BLaER1 treated with 17β-estradiol and CSF1 and Interleukin-3, amounts not matched to agents 10 nM and 100 nM (cell line): ENCODE data around the gene INSR.

Experiments used
- H3K27ac ChIP-seq, 11 experiments: shearing (Covaris generic); formaldehyde crosslinking; 2 replicates each; pipeline ENCODE4 v1.8.1; 2022
- H3K27me3 ChIP-seq, 11 experiments: shearing (Covaris generic); formaldehyde crosslinking; 2 replicates each; pipeline ENCODE4 v1.8.1; 2022
- H3K36me3 ChIP-seq, 11 experiments: shearing (Covaris generic); formaldehyde crosslinking; 2 replicates each; pipeline ENCODE4 v1.8.1; 2022
- H3K4me1 ChIP-seq, 10 experiments: shearing (Covaris generic); formaldehyde crosslinking; 2 replicates each; pipeline ENCODE4 v1.8.1; 2022
- H3K4me2 ChIP-seq, 11 experiments: shearing (Covaris generic); formaldehyde crosslinking; 2 replicates each; pipeline ENCODE4 v1.8.1; 2022
- H3K4me3 ChIP-seq, 10 experiments: shearing (Covaris generic); formaldehyde crosslinking; 2 replicates each; pipeline ENCODE4 v1.8.1; 2022
- H3K9ac ChIP-seq, 11 experiments: shearing (Covaris generic); formaldehyde crosslinking; 2 replicates each; pipeline ENCODE4 v1.8.1; 2022
- H3K9me3 ChIP-seq, 11 experiments: shearing (Covaris generic); formaldehyde crosslinking; replicated peaks in 1 of 11; 2 replicates each; pipeline ENCODE4 v1.8.1; 2022
- H4K20me1 ChIP-seq, 11 experiments: shearing (Covaris generic); formaldehyde crosslinking; 2 replicates each; pipeline ENCODE4 v1.8.1; 2022
- Cebpa-rat ChIP-seq, 11 experiments: shearing (Covaris generic); IDR thresholded peaks; 2 replicates each; pipeline ENCODE4 v1.8.1; 2022

INSR gene

DNA sequence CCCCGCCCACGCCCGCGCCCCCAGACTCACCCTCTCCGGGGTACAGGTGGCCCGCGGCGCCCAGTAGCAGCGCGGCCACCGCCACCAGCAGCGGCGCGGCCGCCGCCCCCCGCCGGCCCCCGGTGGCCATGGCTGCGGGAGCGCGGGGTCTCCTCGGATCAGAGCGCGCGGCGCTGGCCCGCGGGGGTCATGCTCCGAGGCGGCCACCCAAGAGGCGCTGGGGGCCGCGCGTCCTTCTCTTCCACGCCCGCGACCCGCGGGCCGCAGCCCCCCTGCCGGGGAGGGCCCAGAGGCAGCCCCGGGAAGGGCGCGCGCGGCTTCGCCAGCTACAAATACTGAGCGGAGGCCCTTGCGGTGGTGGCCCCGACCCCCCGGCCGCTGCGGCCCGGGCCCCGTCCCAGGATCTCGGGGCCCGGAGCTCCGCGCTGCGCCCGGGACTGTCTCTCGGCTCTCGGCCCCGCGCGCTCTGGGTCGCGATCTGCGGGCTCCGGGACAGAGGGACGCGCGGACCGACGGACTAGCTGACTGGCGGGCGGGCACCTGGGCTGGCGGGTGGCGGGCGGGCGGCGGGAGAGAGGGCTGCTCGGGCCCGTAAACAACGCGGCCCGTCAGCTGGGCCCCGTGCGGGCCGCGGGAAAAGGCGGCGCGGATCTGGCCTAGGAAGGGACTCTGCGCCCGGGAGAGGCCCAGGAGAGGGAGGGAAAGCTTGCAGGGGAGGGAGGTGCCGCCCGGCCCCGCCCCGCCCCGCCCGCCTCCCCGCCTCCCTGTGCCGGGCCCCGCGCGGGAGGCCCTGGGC, at the start of gene INSR:
TSS of gene INSR (minus strand) at position 653 of the 796 bp plus-strand sequence. CDS start at position 130, 523 bp downstream.
- peaks cover 0 to 16% (median 2%) of the 10 kb centered on the region in 11 experiments; a peak in 6 of 22 replicates for H3K36me3 ChIP-seq
- H3K27me3 ChIP-seq = no peaks in the 10 kb centered on the region
- peak within 1 kb of the TSS; percentile 88 to 99 (median 98) for H3K27ac ChIP-seq
- H3K4me2 ChIP-seq = peak within 1 kb of the TSS; percentile 84 to 98 (median 93)
- peaks cover 26 to 46% (median 36%) of the 10 kb centered on the region in 11 experiments; a peak in 21 of 22 replicates for H4K20me1 ChIP-seq
- peak within 1 kb of the TSS; percentile 90 to 100 (median 100) for H3K4me3 ChIP-seq
- H3K4me1 ChIP-seq = peaks cover 40 to 55% (median 50%) of the 10 kb centered on the region in 10 experiments
- no peak for TF ChIP-seq Cebpa-rat (IDR thresholded peaks at IDR 0.05)
- H3K9me3 ChIP-seq = no peaks in the 10 kb centered on the region
- peak within 1 kb of the TSS; percentile 92 to 100 (median 99) for H3K9ac ChIP-seq

- H3K4me2 ChIP-seq = peak overlapping the region; percentile 10 to 97 (median 82); a peak in 19 of 22 replicates
- no peak overlapping the region for H3K4me3 ChIP-seq
- peaks cover 54 to 98% (median 96%) of the 10 kb centered on the region in 10 experiments for H3K4me1 ChIP-seq
- H4K20me1 ChIP-seq = peaks cover 0 to 4% (median 0%) of the 10 kb centered on the region in 11 experiments; a peak in 4 of 22 replicates
- peak overlapping the region in 8 of 11 experiments; percentile 27 to 99 (median 96); a peak in 14 of 22 replicates for H3K27ac ChIP-seq
- no peaks in the 10 kb centered on the region for H3K9me3 ChIP-seq
- H3K27me3 ChIP-seq = peaks cover 0 to 62% (median 0%) of the 10 kb centered on the region in 11 experiments; a peak in 4 of 22 replicates
- no peaks in the 10 kb centered on the region for H3K36me3 ChIP-seq
- TF ChIP-seq Cebpa-rat (IDR thresholded peaks at IDR 0.05) = no peak
- H3K9ac ChIP-seq = peak overlapping the region in 5 of 11 experiments; percentile 11 to 76 (median 31); a peak in 8 of 22 replicates
Measured at GRCh38 chr19:7342143-7342542, 47.9 kb upstream of the INSR start.

- Histone ChIP-seq H3K4me3 (no peak overlapping the region), H3K27ac (peak overlapping the region in 9 of 11 experiments; percentile 43 to 99 (median 95); a peak in 18 of 22 replicates), H3K27me3 (peaks cover 0 to 67% (median 0%) of the 10 kb centered on the region in 11 experiments; a peak in 4 of 22 replicates), H3K9ac (peak overlapping the region in 10 of 11 experiments; percentile 25 to 83 (median 72); a peak in 18 of 22 replicates), H3K4me2 (peak overlapping the region; percentile 36 to 97 (median 94); a peak in 20 of 22 replicates), H3K4me1 (peaks cover 63 to 98% (median 96%) of the 10 kb centered on the region in 10 experiments), H4K20me1 (peaks cover 0 to 7% (median 0%) of the 10 kb centered on the region in 11 experiments; a peak in 4 of 22 replicates), H3K36me3 (no peaks in the 10 kb centered on the region), H3K9me3 (no peaks in the 10 kb centered on the region)
- TF ChIP-seq Cebpa-rat (IDR thresholded peaks at IDR 0.05) = no peak
Measured at GRCh38 chr19:7340959-7341837, 47.0 kb upstream of the INSR start.

DNA sequence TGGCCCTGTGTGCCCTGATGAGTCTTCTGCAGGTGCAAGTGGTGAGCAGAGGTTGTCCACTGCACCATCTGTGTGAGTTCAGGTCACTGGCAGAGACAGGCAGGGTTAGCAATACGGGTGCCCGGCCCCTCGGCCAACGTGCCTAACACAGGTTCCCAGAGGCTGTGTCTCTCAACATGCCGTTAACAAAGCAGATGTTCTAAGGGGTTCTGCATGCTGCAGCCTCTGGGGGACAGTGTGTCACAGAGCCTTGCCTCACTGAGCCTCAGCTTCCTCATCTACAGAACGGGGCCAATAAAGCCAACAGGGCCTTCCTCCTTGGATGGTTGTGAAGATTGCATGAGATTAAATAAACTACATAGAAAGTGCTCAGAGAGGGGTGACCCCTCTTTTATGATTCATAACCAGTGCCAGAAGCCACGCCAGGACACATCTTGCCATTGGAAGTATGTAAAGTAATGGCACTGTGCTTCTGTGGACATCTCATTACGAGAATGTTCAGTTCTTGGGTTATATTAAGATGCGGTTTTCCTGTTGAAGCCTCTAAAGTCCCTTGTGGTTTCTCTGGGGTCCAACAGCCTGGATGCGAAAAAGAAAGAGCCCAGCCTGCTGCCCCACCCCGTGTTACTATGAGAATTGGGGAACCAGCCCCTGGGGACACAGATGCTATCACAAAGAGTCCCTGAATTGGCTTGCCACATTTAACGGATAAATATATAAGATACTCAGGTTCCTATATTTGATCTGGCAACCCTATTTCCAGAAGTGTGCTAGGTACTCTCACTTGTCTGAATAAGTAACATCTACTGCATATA, 43.4 kb upstream of the INSR start:
- Histone ChIP-seq H3K4me1 (peaks cover 54 to 98% (median 96%) of the 10 kb centered on the region in 10 experiments), H3K36me3 (no peaks in the 10 kb centered on the region), H3K27me3 (peaks cover 0 to 71% (median 0%) of the 10 kb centered on the region in 11 experiments; a peak in 4 of 22 replicates), H3K4me3 (peak overlapping the region in 7 of 10 experiments; percentile 10 to 46 (median 41); a peak in 10 of 20 replicates), H3K27ac (peak overlapping the region in 10 of 11 experiments; percentile 52 to 99 (median 94); a peak in 19 of 22 replicates), H3K4me2 (peak overlapping the region; percentile 80 to 97 (median 94)), H3K9ac (peak overlapping the region in 9 of 11 experiments; percentile 45 to 84 (median 78); a peak in 18 of 22 replicates), H4K20me1 (peaks cover 0 to 7% (median 0%) of the 10 kb centered on the region in 11 experiments; a peak in 4 of 22 replicates), H3K9me3 (0 out of 22 replicates have a peak, but pooled peaks cover 0 to 3% (median 0%) of the 10 kb centered on the region in 11 experiments)
- TF ChIP-seq Cebpa-rat (IDR thresholded peaks at IDR 0.05) = peak in 10 of 11 experiments; percentile 17 to 95 (median 72); a peak in 16 of 22 replicates

GRCh38 chr19:7336321-7336973, 42.2 kb upstream of the INSR start:
- TF ChIP-seq Cebpa-rat (IDR thresholded peaks at IDR 0.05) = no peak
- H3K36me3 ChIP-seq = no peaks in the 10 kb centered on the region
- peak overlapping the region in 4 of 10 experiments; percentile 24 to 46 (median 41); a peak in 4 of 20 replicates for H3K4me3 ChIP-seq
- H3K4me1 ChIP-seq = peaks cover 49 to 96% (median 93%) of the 10 kb centered on the region in 10 experiments
- H3K27ac ChIP-seq = peak overlapping the region in 10 of 11 experiments; percentile 23 to 99 (median 94); a peak in 19 of 22 replicates
- peak overlapping the region in 9 of 11 experiments; percentile 45 to 84 (median 78); a peak in 17 of 22 replicates for H3K9ac ChIP-seq
- peaks cover 0 to 7% (median 0%) of the 10 kb centered on the region in 11 experiments; a peak in 4 of 22 replicates for H4K20me1 ChIP-seq
- H3K9me3 ChIP-seq = peaks cover 0 to 3% (median 0%) of the 10 kb centered on the region in 11 experiments; a peak in 2 of 22 replicates
- H3K4me2 ChIP-seq = peak overlapping the region; percentile 80 to 97 (median 94)
- H3K27me3 ChIP-seq = peaks cover 0 to 65% (median 0%) of the 10 kb centered on the region in 11 experiments; a peak in 4 of 22 replicates

GRCh38 chr19:7333198-7334118, 39.2 kb upstream of the INSR start:
- H3K4me1 ChIP-seq = peaks cover 39 to 70% (median 64%) of the 10 kb centered on the region in 10 experiments

More at GRCh38 chr19:7333198-7334118, 39.2 kb upstream of the INSR start:
- Histone ChIP-seq H3K27ac (peak overlapping the region in 9 of 11 experiments; percentile 24 to 99 (median 95); a peak in 17 of 22 replicates), H3K9me3 (peaks cover 0 to 9% (median 3%) of the 10 kb centered on the region in 11 experiments; a peak in 6 of 22 replicates), H3K9ac (peak overlapping the region in 8 of 11 experiments; percentile 56 to 83 (median 68); a peak in 17 of 22 replicates), H3K36me3 (no peaks in the 10 kb centered on the region), H3K4me3 (no peak overlapping the region), H3K4me2 (peak overlapping the region; percentile 15 to 97 (median 74); a peak in 21 of 22 replicates), H4K20me1 (peaks cover 0 to 7% (median 0%) of the 10 kb centered on the region in 11 experiments; a peak in 4 of 22 replicates), H3K27me3 (peaks cover 0 to 42% (median 0%) of the 10 kb centered on the region in 11 experiments; a peak in 4 of 22 replicates)
- TF ChIP-seq Cebpa-rat (IDR thresholded peaks at IDR 0.05) = peak in 4 of 11 experiments; percentile 39 to 74 (median 55); a peak in 6 of 22 replicates
